H1 (cell line): ENCODE results near the gene SULF2. TPM values are rescaled to one million over a fixed set of nuclear protein-coding genes. Genes with fewer than 3 reads are reported as not detected.

ENCODE experiments used
- BRCA1 ChIP-seq: IDR thresholded peaks from 2 replicates; pipeline ENCODE4 v1.6.1; 2012; ENCODE audit warnings: low read depth, low read length, improper control_type of control experiment
- GTF2F1 ChIP-seq: IDR thresholded peaks from 2 replicates; pipeline ENCODE4 v1.6.1; 2012; ENCODE audit warnings: low read depth, low read length, improper control_type of control experiment, borderline replicate concordance
- HDAC6 ChIP-seq: IDR thresholded peaks from one replicate; pipeline ENCODE4 v1.7.1; 2012; ENCODE audit warnings: low read depth, mild to moderate bottlenecking, inconsistent platforms, low read length, moderate library complexity
- RXRA ChIP-seq: IDR thresholded peaks from 2 replicates; pipeline ENCODE4 v1.6.1; 2011; ENCODE audit warnings: low read depth, mild to moderate bottlenecking, low read length, moderate library complexity; ENCODE audit not compliant: insufficient read depth
- TCF12 ChIP-seq: IDR thresholded peaks from 2 replicates; pipeline ENCODE4 v1.6.1; 2011; ENCODE audit warnings: low read depth, mild to moderate bottlenecking, low read length
- polyA plus RNA-seq, 7 experiments: library from polyadenylated mRNA; depleted of rRNA in 3 of 7; stranded (reverse) in 5 of 7; unstranded in 2 of 7; fragments of >200 nt in 5 of 7; fragments of 200-250 nt in 2 of 7; gene quantifications; 1 replicate in 5 of 7; 2 replicates in 1 of 7; 4 replicates in 1 of 7; pipeline versions ENCODE4 v1.2.1 to v1.2.3, GENCODE V29; 2011 to 2013; ENCODE audit warnings: missing spikeins in 2 of 7, mixed read lengths in 2 of 7
- total RNA-seq: library from RNA; stranded (reverse); fragmentation: NEBNext Ultra II Directional; extraction: Animal tissue kit (Norgen Biotek cat#: 25700); gene quantifications from 2 replicates; pipeline ENCODE4 v1.2.1, GENCODE V29; 2021
- TF ChIP-seq, protein P1 (sequence below): fragments of 300-600 bp; sonication (generic); IDR thresholded peaks from 2 replicates; pipeline ENCODE4 v1.7.1; 2012; ENCODE audit warnings: low read length, moderate library complexity, mild to moderate bottlenecking, inconsistent platforms; ENCODE audit not compliant: insufficient replicate concordance
- TF ChIP-seq, protein P2 (sequence below), 3 experiments: IDR thresholded peaks; 1 replicate in 2 of 3; 2 replicates in 1 of 3; pipeline versions ENCODE4 v1.5.1 to v1.6.1; 2011; ENCODE audit warnings: low read length in 3 of 3, mild to moderate bottlenecking in 3 of 3, inconsistent platforms in 2 of 3, low read depth in 1 of 3, moderate library complexity in 1 of 3; ENCODE audit not compliant: insufficient read depth in 1 of 3; ENCODE audit errors: control extremely low read depth in 1 of 3
- TF ChIP-seq, protein P3 (sequence below): IDR thresholded peaks from 2 replicates; pipeline ENCODE4 v1.6.1; 2011; ENCODE audit warnings: low read length, improper control_type of control experiment

Gene SULF2
- total and polyA plus RNA-seq, 2 of the 8 experiments (the other 6 are each of a cell fraction or from before 2014, with no cell fraction given) = 15.7 to 28.2 TPM

DNA sequence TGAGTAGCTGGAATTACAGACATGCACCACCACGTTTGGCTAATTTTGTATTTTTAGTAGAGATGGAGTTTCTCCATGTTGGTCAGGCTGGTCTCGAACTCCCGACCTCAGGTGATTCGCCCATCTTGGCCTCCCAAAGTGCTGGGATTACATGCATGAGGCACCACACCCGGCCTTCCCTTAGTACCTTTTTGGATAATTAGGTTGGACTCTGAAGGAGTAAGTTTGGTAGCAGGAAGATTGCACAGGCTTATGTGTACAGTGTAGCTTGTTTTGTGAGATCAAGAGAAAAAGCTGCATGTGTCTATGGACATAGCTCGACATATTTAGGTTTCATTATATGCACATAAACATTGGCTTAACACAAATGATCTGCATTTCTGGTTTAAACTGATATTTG, 166.8 kb downstream of the SULF2 start (continued):
- TF ChIP-seq, protein P1, sequence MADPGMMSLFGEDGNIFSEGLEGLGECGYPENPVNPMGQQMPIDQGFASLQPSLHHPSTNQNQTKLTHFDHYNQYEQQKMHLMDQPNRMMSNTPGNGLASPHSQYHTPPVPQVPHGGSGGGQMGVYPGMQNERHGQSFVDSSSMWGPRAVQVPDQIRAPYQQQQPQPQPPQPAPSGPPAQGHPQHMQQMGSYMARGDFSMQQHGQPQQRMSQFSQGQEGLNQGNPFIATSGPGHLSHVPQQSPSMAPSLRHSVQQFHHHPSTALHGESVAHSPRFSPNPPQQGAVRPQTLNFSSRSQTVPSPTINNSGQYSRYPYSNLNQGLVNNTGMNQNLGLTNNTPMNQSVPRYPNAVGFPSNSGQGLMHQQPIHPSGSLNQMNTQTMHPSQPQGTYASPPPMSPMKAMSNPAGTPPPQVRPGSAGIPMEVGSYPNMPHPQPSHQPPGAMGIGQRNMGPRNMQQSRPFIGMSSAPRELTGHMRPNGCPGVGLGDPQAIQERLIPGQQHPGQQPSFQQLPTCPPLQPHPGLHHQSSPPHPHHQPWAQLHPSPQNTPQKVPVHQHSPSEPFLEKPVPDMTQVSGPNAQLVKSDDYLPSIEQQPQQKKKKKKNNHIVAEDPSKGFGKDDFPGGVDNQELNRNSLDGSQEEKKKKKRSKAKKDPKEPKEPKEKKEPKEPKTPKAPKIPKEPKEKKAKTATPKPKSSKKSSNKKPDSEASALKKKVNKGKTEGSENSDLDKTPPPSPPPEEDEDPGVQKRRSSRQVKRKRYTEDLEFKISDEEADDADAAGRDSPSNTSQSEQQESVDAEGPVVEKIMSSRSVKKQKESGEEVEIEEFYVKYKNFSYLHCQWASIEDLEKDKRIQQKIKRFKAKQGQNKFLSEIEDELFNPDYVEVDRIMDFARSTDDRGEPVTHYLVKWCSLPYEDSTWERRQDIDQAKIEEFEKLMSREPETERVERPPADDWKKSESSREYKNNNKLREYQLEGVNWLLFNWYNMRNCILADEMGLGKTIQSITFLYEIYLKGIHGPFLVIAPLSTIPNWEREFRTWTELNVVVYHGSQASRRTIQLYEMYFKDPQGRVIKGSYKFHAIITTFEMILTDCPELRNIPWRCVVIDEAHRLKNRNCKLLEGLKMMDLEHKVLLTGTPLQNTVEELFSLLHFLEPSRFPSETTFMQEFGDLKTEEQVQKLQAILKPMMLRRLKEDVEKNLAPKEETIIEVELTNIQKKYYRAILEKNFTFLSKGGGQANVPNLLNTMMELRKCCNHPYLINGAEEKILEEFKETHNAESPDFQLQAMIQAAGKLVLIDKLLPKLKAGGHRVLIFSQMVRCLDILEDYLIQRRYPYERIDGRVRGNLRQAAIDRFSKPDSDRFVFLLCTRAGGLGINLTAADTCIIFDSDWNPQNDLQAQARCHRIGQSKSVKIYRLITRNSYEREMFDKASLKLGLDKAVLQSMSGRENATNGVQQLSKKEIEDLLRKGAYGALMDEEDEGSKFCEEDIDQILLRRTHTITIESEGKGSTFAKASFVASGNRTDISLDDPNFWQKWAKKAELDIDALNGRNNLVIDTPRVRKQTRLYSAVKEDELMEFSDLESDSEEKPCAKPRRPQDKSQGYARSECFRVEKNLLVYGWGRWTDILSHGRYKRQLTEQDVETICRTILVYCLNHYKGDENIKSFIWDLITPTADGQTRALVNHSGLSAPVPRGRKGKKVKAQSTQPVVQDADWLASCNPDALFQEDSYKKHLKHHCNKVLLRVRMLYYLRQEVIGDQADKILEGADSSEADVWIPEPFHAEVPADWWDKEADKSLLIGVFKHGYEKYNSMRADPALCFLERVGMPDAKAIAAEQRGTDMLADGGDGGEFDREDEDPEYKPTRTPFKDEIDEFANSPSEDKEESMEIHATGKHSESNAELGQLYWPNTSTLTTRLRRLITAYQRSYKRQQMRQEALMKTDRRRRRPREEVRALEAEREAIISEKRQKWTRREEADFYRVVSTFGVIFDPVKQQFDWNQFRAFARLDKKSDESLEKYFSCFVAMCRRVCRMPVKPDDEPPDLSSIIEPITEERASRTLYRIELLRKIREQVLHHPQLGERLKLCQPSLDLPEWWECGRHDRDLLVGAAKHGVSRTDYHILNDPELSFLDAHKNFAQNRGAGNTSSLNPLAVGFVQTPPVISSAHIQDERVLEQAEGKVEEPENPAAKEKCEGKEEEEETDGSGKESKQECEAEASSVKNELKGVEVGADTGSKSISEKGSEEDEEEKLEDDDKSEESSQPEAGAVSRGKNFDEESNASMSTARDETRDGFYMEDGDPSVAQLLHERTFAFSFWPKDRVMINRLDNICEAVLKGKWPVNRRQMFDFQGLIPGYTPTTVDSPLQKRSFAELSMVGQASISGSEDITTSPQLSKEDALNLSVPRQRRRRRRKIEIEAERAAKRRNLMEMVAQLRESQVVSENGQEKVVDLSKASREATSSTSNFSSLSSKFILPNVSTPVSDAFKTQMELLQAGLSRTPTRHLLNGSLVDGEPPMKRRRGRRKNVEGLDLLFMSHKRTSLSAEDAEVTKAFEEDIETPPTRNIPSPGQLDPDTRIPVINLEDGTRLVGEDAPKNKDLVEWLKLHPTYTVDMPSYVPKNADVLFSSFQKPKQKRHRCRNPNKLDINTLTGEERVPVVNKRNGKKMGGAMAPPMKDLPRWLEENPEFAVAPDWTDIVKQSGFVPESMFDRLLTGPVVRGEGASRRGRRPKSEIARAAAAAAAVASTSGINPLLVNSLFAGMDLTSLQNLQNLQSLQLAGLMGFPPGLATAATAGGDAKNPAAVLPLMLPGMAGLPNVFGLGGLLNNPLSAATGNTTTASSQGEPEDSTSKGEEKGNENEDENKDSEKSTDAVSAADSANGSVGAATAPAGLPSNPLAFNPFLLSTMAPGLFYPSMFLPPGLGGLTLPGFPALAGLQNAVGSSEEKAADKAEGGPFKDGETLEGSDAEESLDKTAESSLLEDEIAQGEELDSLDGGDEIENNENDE = no peak
- TF ChIP-seq, protein P2, sequence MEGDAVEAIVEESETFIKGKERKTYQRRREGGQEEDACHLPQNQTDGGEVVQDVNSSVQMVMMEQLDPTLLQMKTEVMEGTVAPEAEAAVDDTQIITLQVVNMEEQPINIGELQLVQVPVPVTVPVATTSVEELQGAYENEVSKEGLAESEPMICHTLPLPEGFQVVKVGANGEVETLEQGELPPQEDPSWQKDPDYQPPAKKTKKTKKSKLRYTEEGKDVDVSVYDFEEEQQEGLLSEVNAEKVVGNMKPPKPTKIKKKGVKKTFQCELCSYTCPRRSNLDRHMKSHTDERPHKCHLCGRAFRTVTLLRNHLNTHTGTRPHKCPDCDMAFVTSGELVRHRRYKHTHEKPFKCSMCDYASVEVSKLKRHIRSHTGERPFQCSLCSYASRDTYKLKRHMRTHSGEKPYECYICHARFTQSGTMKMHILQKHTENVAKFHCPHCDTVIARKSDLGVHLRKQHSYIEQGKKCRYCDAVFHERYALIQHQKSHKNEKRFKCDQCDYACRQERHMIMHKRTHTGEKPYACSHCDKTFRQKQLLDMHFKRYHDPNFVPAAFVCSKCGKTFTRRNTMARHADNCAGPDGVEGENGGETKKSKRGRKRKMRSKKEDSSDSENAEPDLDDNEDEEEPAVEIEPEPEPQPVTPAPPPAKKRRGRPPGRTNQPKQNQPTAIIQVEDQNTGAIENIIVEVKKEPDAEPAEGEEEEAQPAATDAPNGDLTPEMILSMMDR (IDR thresholded peaks at IDR 0.05; ENCODE audit: control extremely low read depth in 1 of 3, insufficient read depth in 1 of 3, low read depth in 1 of 3, low read length in 3 of 3) = no peak
- TF ChIP-seq BRCA1 = no peak
- TF ChIP-seq HDAC6 = no peak
- TF ChIP-seq, protein P3, sequence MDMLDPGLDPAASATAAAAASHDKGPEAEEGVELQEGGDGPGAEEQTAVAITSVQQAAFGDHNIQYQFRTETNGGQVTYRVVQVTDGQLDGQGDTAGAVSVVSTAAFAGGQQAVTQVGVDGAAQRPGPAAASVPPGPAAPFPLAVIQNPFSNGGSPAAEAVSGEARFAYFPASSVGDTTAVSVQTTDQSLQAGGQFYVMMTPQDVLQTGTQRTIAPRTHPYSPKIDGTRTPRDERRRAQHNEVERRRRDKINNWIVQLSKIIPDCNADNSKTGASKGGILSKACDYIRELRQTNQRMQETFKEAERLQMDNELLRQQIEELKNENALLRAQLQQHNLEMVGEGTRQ = no peak
- no peak for TF ChIP-seq GTF2F1
- TF ChIP-seq RXRA = no peak
- no peak for TF ChIP-seq TCF12
